Right ventricle myocardium inferior (tissue), 1 donor: ENCODE measurements around the gene CCNY. TPM values are rescaled to one million over a fixed set of nuclear protein-coding genes. Genes with fewer than 3 reads are reported as not detected.
"Not testable (repeated sequence)": the region's sequence is repeated elsewhere in the genome, so short reads cannot be mapped to it uniquely, and the experiment has no call there.

Experiments
- ATAC-seq: fragments of 200-7000 bp; cut with Tn5 transposase; one replicate; pipeline ENCODE4 v1.9.1; 2020; ENCODE audit warnings: mild to moderate bottlenecking, moderate library complexity
- DNase-seq: peaks from one replicate; pipeline ENCODE4 v3.0.0; 2021; ENCODE audit errors: missing footprints
- intact Hi-C: fragments of 100-400 bp; cut with DNase I; formaldehyde crosslinking; loops from one replicate; pipeline ENCODE4 v1.11.0; 2022
- total RNA-seq: library from RNA; stranded (reverse); fragmentation: NEBNext Ultra II Directional; extraction: Animal tissue kit (Norgen Biotek cat#: 25700); gene quantifications from one replicate; pipeline ENCODE4 v1.2.1, GENCODE V29; 2021
- donor health status: DM: no; HTN: yes; CAD: no; lungs with severe emphysema.

Gene CCNY
- total RNA-seq, 1 donor from 2014 or later = 91.8 TPM

DNA sequence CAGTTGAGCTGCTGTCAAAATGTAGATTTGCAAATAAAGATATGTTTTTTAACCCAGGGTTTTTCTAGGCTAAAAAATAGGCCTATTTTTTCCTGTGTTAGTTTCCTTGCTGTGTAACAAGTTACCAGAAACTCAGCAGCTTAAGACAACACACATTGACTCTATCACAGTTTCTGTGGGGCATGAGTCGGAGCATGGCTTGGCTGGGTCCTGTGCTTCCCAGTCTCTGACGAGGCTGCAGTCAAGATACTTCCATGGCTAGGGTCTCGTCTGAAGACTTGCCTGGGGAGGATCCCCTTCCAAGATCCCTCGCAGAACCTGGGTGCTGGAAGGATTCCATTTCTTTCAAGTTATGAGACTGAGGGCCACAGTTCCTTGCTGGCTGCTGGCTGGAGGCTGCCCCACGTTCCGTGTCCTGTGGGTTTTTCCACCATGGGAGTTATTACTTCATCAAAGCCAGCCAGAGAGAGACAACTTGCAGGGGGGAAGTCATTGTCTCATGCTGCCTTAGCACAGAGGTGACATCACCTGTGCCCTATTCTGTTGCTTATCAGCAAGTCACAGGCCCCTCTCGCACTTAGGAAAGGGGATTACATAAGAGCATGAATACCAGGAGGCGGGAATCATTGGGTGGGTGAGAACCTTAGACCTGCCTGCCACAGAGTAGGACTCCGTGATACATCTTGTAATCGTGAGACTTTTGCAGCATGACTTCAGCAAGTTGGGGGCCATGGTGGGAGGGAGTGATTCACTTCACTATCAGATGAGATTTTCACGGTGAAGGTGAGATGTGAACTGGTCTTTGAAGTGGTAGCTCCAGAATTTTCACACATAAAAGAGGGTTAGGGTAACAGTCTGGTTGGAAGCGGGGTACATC is 77.9 kb downstream of the CCNY start:
- DNase-seq = no peak
- ATAC-seq = no peak
- intact Hi-C loops = no loop called here

- DNase-seq (no peak), ATAC-seq (no peak)
- intact Hi-C loops = no loop called here
Observed at GRCh38 chr10:35415505-35415904, 79.2 kb downstream of the CCNY start.

DNA sequence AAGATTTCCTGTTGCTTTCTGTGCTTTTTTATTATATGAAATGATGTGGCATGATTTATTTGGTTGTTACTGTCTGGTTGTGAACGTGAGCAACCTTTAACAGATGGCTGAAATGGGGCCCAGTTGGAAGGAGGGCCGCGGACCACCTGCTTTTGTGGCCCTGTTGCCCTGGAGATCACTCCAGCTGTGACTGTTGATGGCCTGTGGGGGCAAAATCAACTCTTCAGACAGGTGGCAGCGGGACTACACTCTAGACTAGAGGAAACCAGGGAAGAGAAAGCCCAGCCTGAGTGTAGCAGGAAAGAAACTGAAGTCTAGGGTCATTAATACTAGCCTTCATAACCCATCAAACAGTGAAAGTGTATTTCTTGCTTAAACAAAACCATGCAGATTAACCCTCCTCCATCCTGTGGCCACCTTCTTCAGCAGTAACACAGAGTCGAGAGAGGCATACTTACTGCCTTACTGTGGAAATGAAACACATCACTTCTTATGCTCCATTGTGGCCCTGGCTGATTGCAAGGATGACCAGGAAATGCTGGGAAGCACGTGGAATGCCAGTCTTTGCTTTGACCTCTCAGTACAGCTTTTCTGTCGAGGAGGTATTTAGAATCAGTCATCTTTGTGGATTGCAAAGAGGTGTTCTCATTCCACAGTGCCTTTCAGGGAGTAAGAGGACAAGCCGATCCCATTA is 80.5 kb downstream of the CCNY start:
- intact Hi-C loops = no loop called here
- ATAC-seq = no peak
- no peak for DNase-seq

GRCh38 chr10:35417313-35417625 is 81.0 kb downstream of the CCNY start:
- ATAC-seq = no peak
- intact Hi-C loops = no loop called here
- DNase-seq = no peak

GRCh38 chr10:35417795-35418194 is 81.5 kb downstream of the CCNY start:
- intact Hi-C loops = no loop called here
- DNase-seq (no peak), ATAC-seq (no peak)

DNA sequence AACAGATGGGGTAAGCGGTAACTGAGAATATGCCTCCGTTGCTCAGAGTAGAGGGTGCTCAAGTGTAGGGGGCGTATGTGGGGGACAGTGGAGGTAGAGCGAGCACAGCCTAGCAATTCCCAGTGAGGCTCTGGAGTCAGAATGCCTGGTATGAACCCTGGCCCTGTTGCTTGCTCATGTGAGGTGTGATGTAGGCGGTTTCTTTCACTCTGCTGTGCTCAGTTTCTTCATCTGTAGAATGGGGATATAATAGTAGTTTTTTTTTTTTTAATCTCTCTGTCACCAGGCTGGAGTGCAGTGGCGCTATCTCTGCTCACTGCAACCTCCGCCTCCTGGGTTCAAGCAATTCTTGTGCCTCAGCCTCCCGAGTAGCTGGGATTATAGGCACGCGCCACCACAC is 82.3 kb downstream of the CCNY start:
- DNase-seq, ATAC-seq, intact Hi-C loops: not testable (repeated sequence)

DNA sequence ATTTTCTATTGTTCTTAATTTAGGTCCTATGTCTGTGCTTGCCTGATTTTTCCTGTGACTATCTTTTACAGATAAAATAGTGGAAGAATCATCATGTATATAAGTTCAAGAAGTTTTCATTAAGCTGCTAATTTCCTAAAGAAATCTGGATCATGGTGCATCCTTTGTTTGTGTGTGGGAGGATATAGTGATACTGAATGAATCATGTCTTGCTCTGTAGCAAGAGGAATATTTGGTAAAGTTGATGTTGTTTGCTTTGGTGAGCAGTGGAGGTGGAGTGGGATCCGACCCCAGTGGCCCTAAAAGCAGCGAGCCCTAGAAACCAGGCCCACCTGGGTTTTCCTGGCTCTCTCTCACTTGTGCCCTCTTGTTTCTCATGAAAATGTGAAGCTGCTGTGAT is 83.7 kb downstream of the CCNY start:
- DNase-seq (no peak), ATAC-seq (no peak)
- intact Hi-C loops = no loop called here

- intact Hi-C loops = no loop called here
- ATAC-seq (no peak), DNase-seq (no peak)
Observed at GRCh38 chr10:35420827-35421552, 84.7 kb downstream of the CCNY start.

- ATAC-seq (peak; percentile 45), DNase-seq (no peak)
- intact Hi-C loops = no loop called here
Observed at GRCh38 chr10:35421553-35422178, 85.4 kb downstream of the CCNY start.

- DNase-seq (no peak), ATAC-seq (no peak)
- intact Hi-C loops = no loop called here
Observed at GRCh38 chr10:35422228-35422627, 85.9 kb downstream of the CCNY start.

DNA sequence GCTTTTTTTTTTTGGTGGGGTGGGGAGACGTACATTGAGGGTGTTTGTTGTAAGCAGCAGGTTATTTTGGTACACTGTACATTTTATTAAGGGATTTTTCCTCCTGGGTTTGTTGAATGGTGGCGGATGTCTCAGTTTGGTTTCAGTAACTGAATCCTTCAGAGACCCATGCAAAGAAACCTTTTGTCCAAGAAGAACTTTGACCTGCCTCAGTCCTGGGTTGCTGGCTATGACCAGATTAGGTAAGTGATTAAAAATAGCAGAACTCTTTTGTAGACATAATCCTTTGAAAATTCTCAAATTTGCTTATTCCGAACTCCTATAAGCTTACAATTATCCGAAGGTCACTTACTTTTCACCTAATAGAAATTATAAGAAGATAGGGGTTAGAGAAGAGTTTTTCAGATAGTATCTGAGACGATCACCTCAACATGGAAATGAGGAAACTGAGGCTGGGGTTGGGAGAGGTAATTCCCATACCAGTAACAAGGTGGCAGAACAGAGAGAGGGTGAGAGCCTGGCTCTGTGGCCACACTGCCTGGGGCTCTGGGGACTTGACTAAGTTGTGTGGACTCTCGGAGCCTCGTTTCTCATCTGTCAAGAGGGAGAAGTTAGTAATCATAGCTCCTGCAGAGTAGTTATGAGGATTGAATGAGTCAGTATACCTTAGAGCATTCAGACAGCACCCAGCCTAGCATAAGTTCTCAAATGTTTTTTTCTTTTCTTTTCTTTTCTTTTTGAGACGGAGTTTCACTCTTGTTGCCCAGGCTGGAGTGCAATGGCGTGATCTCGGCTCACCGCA is 87.4 kb downstream of the CCNY start:
- DNase-seq (no peak), ATAC-seq (no peak)
- intact Hi-C loops = no loop called here

DNA sequence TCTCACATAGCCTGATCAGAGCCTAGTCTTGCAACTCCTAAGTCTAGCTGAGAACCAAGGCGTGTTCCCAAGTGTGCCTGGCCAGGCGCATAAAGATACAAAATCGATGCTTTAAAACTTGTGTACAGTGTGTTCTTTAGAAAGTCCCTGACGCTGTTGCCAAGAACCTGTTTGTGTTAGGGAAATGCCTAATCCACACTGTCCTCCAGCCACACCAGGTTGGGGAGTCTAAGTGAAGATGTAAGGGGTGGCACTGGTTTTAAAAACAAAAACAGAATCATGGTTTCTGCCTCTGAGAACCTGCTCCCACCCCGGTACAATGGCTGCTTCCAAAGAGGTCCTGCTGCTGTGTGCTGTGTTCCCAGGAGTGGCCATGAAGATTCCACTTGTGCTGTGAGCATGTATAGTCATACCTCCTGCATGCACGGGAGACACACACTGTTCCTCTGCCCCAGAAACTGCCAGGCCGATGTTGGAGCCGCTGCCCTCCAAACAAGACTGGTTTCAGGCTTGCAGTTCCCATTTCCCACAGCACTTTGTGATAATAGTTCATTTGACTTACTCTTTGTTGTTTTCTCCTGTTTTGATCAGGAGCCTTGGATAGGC is 88.5 kb downstream of the CCNY start:
- DNase-seq (no peak), ATAC-seq (no peak)
- intact Hi-C loops = no loop called here

DNA sequence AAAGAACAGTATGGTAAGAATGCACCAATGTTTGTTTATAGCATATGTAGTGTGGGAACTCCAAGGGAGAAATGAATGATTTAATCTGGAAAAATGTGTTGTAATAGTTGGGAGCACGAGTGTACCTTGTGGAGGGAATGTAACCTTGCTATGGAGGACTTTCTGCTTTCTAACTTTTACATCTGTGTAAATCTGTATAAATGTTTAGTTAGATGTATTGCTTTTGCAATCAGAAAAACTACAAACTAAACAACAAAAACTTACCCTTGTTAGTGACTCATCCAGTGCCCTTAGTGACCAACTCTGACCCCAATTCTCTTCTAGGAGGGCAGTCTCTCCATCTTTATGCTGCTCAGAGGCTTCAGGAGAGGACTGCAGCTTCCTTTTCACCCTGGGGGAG is 89.3 kb downstream of the CCNY start:
- no peak for DNase-seq
- intact Hi-C loops = no loop called here
- ATAC-seq = no peak

DNA sequence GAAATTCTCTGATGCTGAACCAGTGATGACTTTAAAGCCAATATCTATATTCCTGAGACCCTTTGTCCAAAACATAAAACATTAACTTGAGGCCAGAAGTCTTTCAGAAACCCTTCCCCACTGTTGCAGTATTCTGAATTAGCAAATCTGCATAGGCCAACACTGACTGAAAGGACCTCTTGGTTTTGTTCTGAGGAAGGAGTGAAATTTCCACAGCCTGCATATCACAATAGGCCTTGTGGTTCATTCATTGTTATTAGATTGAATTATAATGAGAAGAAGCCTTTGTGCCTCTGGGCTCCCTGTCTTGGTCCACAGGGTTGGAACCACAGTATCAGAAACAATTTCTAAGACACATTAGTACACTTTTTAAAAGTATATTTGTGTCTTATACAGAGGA is 90.3 kb downstream of the CCNY start:
- no peak for DNase-seq
- no peak for ATAC-seq
- intact Hi-C loops = no loop called here

- no peak for DNase-seq
- ATAC-seq = no peak
- intact Hi-C loops = no loop called here
Observed at GRCh38 chr10:35427543-35427942, 91.2 kb downstream of the CCNY start.

- no peak for DNase-seq
- no peak for ATAC-seq
Observed at GRCh38 chr10:35428521-35428920, 92.2 kb downstream of the CCNY start.

GRCh38 chr10:35432781-35433338 is 96.6 kb downstream of the CCNY start:
- DNase-seq (no peak), ATAC-seq (no peak)
- intact Hi-C loops = no loop called here

More at GRCh38 chr10:35428521-35428920, 92.2 kb downstream of the CCNY start:
- intact Hi-C loops = no loop called here

DNA sequence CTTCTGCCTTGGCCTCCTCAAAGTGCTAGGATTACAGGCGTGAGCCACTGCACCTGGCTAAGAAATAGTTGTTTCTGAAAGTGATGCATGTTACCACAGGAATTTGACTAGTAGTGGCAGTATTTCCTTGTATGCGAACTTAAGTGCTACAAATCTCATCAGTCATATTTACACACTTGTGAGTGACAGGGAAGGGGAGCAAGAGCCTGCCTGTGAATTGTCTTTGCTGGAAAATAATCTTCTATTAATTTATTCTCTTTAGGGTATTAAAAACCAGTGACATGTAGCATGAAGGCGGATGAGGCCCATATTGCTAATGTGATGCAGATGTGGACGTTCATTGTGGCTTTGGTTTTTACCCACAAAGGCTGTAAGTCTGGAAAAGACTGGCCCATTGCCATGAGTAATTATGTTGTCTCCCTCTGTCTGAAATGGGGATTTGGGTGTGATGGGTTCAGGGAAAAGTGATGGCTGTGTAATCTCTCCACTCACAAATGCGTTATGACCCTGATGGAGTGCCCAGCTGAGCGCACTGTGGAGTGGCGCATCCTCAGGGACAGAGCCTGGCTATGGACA is 97.6 kb downstream of the CCNY start:
- intact Hi-C loops = no loop called here
- ATAC-seq (no peak), DNase-seq (no peak)
